SH-SY5Y (cell line): ENCODE data around the gene SPAG4.

ENCODE experiments used
- GATA2 ChIP-seq: IDR thresholded peaks from 2 replicates; pipeline ENCODE4 v1.6.1; 2011; ENCODE audit warnings: mild to moderate bottlenecking, low read depth, low read length
- GATA3 ChIP-seq: IDR thresholded peaks from 2 replicates; pipeline ENCODE4 v1.6.1; 2011; ENCODE audit warnings: low read depth, mild to moderate bottlenecking, low read length, moderate library complexity

The SPAG4 gene

GRCh38 chr20:35603695-35604448, 11.8 kb upstream of the SPAG4 start:
- TF ChIP-seq GATA2 (no peak), GATA3 (no peak)

DNA sequence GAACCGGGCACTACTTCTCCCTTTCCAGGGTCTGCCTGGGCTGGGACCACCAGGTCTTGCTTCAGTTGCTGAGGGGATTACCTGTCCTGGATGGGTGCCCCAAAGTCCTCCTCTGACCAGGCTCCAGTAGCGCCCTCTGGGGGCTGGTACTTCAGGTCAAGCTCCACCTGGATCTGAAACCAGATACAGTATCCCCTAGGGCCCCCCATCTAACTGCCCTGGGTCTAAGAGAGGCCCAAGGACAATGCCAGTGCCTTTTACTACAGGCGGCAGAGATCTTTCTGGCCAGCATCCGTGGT, 11.2 kb upstream of the SPAG4 start:
- TF ChIP-seq GATA2, result no peak
- no peak for TF ChIP-seq GATA3

DNA sequence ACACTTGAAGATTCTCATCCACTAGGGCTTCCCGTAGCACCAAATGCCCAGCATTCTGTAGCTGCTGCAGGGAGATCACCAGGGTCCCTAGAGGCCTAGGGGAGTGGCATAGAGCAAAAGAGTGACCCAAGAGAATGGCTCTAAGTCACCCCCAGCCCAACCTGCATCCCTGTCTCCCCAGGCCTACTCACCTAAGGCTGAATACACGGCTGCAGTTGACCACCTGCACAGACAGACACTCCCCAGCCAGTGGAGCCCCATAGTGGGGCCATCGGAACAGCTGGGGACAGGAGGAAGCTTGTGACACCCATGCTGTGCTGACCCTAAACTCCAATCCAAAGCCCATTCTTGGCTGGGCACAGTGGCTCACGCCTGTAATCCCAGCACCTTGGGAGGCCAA, 9.5 kb upstream of the SPAG4 start:
- TF ChIP-seq GATA2 (no peak), GATA3 (no peak)

DNA sequence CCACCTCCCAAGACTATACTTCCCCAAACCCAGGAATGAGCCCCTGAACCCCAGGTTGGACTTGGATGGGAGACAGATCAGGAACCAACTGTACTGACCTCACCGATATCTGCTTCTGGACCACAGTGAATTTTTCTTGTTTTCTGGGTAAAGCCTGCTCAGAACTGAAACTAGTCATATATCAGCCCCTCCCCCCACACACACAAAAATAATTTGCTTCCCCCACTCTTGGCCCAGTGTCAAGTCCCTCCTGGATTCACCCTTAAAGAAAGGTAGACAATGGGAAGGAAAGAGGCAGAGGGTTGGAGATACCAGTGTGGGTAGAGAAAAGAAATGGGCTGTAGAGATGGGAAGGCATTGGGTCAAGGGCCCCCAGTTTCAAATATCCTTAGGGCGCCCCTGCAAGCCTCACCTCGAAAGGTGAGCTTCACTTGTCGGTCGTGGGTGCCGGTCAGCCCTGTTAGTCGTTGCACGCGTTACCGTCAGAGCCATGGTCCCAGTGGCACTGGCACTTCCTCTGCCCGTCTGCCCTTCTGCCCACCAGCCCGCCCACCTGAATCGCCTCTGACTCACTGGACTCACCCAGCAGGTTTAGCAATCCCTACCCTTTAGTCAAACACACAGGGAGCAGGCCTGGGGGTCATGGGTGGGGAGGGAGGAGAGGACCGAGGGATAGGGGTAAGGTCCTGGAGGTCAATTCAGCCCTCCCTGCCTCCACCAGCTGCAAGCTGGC, 8.5 kb upstream of the SPAG4 start:
- TF ChIP-seq GATA2, result no peak
- TF ChIP-seq GATA3, result no peak

DNA sequence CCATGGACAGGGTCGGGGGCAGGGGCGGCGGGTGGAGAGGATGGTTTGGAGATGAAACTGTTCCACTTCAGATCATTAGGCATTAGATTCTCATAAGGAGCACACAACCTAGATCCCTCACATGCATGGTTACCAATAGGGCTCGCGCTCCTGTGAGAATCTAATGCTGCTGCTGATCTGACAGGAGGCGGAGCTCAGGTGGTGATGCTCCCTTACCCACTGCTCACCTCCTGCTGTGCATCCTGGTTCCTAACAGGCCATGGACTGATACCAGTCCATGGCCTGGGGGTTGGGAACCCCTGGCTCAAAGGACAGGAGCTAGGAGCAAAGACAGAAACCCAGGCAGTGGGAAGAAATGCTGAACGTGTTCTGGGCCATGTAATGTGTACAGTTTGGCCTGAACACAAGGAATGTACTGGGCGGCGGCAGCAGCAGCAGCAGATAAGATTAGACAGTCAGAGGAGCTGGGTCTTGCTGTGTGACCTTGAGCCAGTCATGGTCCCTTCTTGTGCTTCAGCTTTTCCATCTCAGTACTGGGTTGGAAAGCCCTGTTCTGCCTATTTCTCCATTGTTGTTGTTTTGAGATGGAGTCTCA, 4.7 kb upstream of the SPAG4 start:
- TF ChIP-seq GATA3 (no peak), GATA2 (no peak)

GRCh38 chr20:35611482-35611881, 4.1 kb upstream of the SPAG4 start:
- TF ChIP-seq GATA2 (no peak), GATA3 (no peak)

GRCh38 chr20:35616465-35617396, 1.1 kb downstream of the SPAG4 start:
- TF ChIP-seq GATA3, result no peak
- no peak for TF ChIP-seq GATA2

GRCh38 chr20:35617397-35618262, 2.0 kb downstream of the SPAG4 start:
- TF ChIP-seq GATA3 (no peak), GATA2 (no peak)

DNA sequence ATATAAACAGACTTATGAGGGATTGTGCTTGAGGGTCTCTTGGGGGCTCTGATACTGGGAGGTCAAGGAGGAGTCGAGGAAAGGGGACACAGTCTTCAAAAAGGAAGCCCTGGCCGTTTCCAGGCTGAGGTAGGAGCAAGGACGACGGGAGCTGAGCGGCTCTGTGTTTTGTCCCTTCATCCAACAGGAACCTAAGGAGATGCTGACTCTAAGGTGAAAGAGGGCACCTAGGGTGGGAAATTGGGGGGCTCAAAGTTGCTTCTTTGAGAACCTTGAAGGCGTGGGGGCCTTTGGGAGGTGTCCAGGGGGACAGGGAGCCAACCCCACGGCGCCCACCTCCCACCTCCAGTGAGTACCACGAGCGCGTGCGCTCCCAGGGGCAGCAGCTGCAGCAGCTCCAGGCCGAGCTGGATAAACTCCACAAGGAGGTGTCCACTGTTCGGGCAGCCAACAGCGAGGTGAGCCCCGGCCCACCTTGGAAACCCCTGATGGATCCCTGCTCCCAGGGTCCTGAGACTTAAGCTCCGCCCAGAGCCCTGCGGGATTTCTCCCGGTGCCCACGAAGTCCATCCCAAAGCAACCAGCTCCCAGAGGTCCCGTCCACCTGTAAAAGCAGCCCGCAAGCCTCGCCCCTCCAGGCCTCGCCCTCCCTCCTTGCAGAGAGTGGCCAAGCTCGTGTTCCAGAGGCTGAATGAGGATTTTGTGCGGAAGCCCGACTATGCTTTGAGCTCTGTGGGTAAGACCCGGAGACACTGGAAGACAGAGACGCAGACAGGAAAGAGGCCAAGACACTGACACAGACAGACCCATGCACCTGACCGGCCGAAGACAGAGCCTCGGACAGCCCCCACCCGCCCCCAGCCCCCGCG, 2.9 kb downstream of the SPAG4 start:
- no peak for TF ChIP-seq GATA2
- TF ChIP-seq GATA3, result no peak

- TF ChIP-seq GATA2 (no peak), GATA3 (no peak)
Observed at GRCh38 chr20:35619196-35620095, 3.8 kb downstream of the SPAG4 start.

DNA sequence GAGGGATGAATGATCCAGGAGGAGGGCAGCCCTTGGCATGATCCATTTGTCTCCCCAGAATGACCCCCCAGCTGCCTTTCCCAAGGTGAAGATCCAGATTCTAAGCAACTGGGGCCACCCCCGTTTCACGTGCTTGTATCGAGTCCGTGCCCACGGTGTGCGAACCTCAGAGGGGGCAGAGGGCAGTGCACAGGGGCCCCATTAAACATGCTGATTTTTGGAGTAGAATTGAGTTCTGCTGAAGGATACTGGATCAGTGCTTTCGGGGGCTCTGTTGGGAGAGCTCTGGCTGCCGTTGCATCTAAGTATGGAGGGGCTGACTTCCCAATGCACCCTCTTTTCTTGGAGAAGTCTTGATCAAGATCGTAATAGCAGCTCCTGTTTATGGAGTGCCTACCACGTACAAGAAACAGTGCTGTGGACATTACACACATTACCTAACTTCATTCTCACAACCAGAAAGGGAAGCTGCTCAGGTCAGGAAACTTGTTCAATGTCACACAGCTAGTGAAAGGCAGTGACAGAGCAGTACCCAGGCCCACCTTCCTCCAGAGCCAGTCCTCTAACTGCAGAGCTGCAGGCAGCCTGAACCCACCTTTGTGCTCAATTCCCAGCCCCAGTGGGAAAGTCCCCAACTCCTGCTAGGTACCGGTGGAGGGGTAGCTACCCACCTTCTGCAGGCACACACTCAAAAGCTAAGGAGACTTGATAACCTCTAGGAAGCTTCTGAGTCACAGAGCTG, 5.4 kb downstream of the SPAG4 start:
- TF ChIP-seq GATA2 (no peak), GATA3 (no peak)

DNA sequence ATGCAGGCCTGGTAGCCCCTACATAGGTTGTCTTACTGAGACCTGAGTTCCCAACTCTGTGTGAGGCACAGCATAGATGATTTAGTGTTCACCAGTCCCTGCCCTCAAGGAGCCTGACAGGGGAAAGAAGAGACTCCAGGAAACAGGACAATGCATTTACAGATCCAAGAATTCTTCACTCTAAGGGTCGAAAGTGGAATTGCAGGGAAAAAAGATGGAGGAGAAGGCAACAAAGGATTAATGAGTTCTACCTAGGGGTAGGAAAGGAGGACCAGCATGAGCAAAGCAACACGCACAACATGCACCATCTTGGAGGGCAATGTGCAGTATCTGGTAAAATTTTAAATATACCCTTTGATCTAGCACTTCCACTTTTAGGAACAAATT, 5.9 kb downstream of the SPAG4 start:
- TF ChIP-seq GATA2, result no peak
- no peak for TF ChIP-seq GATA3
